Right ventricle myocardium superior (tissue), 1 donor: Measurements from ENCODE around the gene PRRG3. TPM values are rescaled to one million over a fixed set of nuclear protein-coding genes. Genes with fewer than 3 reads are reported as not detected.

Experiments used
- ATAC-seq: fragments of 200-7000 bp; cut with Tn5 transposase; one replicate; pipeline ENCODE4 v1.9.1; 2020; ENCODE audit warnings: mild to moderate bottlenecking; ENCODE audit not compliant: poor library complexity
- DNase-seq: peaks from one replicate; pipeline ENCODE4 v3.0.0-alpha.2; 2020
- intact Hi-C: fragments of 100-400 bp; cut with DNase I; formaldehyde crosslinking; loops from one replicate; pipeline ENCODE4 v1.11.2; 2022
- total RNA-seq: library from RNA; stranded (reverse); fragmentation: NEBNext Ultra II Directional; extraction: Animal tissue kit (Norgen Biotek cat#: 25700); gene quantifications from one replicate; pipeline ENCODE4 v1.2.1, GENCODE V29; 2021
- donor health status: DM: no; HTN: yes; CAD: no; lungs with severe emphysema.

The PRRG3 gene
- total RNA-seq, 1 donor from 2014 or later, result 2.2 TPM

- no peak for DNase-seq
- intact Hi-C loops, result no loop called here
- ATAC-seq, result peak; percentile 42
Observed at GRCh38 chrX:151702741-151703340, 7.6 kb downstream of the PRRG3 start.

GRCh38 chrX:151703487-151703886 lies 8.2 kb downstream of the PRRG3 start:
- intact Hi-C loops, result no loop called here
- ATAC-seq (peak; percentile 81), DNase-seq (peak; percentile 72)

- no peak for DNase-seq
- peak; percentile 48 for ATAC-seq
- intact Hi-C loops, result no loop called here
Observed at GRCh38 chrX:151704041-151704663, 8.9 kb downstream of the PRRG3 start.

GRCh38 chrX:151708821-151709220 lies 13.6 kb downstream of the PRRG3 start:
- intact Hi-C loops, result no loop called here
- DNase-seq (no peak), ATAC-seq (no peak)

GRCh38 chrX:151710457-151710856 lies 15.2 kb downstream of the PRRG3 start:
- intact Hi-C loops, result no loop called here
- DNase-seq, result no peak
- no peak for ATAC-seq

GRCh38 chrX:151711154-151711553 lies 15.9 kb downstream of the PRRG3 start:
- intact Hi-C loops, result no loop called here
- no peak for ATAC-seq
- DNase-seq, result no peak

- intact Hi-C loops, result no loop called here
- DNase-seq, result no peak
- no peak for ATAC-seq
Observed at GRCh38 chrX:151711787-151712186, 16.5 kb downstream of the PRRG3 start.

- no peak for ATAC-seq
- intact Hi-C loops, result no loop called here
Observed at GRCh38 chrX:151712253-151712652, 17.0 kb downstream of the PRRG3 start.

GRCh38 chrX:151713849-151714248 lies 18.6 kb downstream of the PRRG3 start:
- DNase-seq (no peak), ATAC-seq (no peak)
- intact Hi-C loops, result no loop called here

More at GRCh38 chrX:151712253-151712652, 17.0 kb downstream of the PRRG3 start:
- no peak for DNase-seq

GRCh38 chrX:151714362-151714761 lies 19.1 kb downstream of the PRRG3 start:
- ATAC-seq, result no peak
- no peak for DNase-seq
- intact Hi-C loops, result no loop called here

- ATAC-seq (no peak), DNase-seq (no peak)
- intact Hi-C loops, result no loop called here
Observed at GRCh38 chrX:151715752-151716151, 20.5 kb downstream of the PRRG3 start, which contains the start of gene FATE1. Gene FATE1 (plus strand): TSS chrX:151716035. CDS start chrX:151716120, 85 bp downstream.

GRCh38 chrX:151722241-151722846 lies 27.1 kb downstream of the PRRG3 start:
- intact Hi-C loops, result no loop called here
- peak; percentile 67 for ATAC-seq

GRCh38 chrX:151723156-151723760 lies 28.0 kb downstream of the PRRG3 start:
- ATAC-seq (no peak), DNase-seq (no peak)
- intact Hi-C loops, result no loop called here

More at GRCh38 chrX:151722241-151722846, 27.1 kb downstream of the PRRG3 start:
- peak; percentile 47 for DNase-seq

GRCh38 chrX:151724563-151725337 lies 29.5 kb downstream of the PRRG3 start:
- intact Hi-C loops, result no loop called here
- DNase-seq (no peak), ATAC-seq (no peak)

GRCh38 chrX:151725338-151725614 lies 30.0 kb downstream of the PRRG3 start:
- intact Hi-C loops, result no loop called here
- ATAC-seq (no peak), DNase-seq (no peak)

- intact Hi-C loops, result no loop called here
- no peak for ATAC-seq
Observed at GRCh38 chrX:151726751-151727150, 31.5 kb downstream of the PRRG3 start.

GRCh38 chrX:151727346-151727745 lies 32.1 kb downstream of the PRRG3 start:
- DNase-seq (no peak), ATAC-seq (no peak)
- intact Hi-C loops, result no loop called here

More at GRCh38 chrX:151726751-151727150, 31.5 kb downstream of the PRRG3 start:
- no peak for DNase-seq

- DNase-seq, result no peak
- no peak for ATAC-seq
Observed at GRCh38 chrX:151729056-151729725, 33.9 kb downstream of the PRRG3 start.

GRCh38 chrX:151734446-151734845 lies 39.2 kb downstream of the PRRG3 start, which contains the start of gene CNGA2:
Gene CNGA2 (plus strand): TSS chrX:151734746. CDS start chrX:151738484, 3,738 bp downstream.
- intact Hi-C loops, result no loop called here
- no peak for ATAC-seq

More at GRCh38 chrX:151729056-151729725, 33.9 kb downstream of the PRRG3 start:
- intact Hi-C loops, result no loop called here

More at GRCh38 chrX:151734446-151734845, 39.2 kb downstream of the PRRG3 start, which contains the start of gene CNGA2:
- DNase-seq, result no peak
